Measurements from ENCODE around the gene TEX101.
"Not testable (repeated sequence)": the region's sequence is repeated elsewhere in the genome, so short reads cannot be mapped to it uniquely, and the experiment has no call there.

- not testable (repeated sequence) for TF ChIP-seq CTCF (IDR thresholded peaks at IDR 0.05; ENCODE audit: low read length); EZH2 (IDR thresholded peaks at IDR 0.05; ENCODE audit: borderline replicate concordance, low read length)
Observed at GRCh38 chr19:43365677-43366076, 49.0 kb upstream of the TEX101 start.

Measured in OCI-LY1 (cell line).